Stomach smooth muscle (tissue), 2 donors: Measurements from ENCODE around the gene AKT1S1.
A peak's percentile ranks its signal among the peaks of the same experiment; 100 is the strongest.

Experiments
- H3K27ac ChIP-seq: one replicate; pipeline ENCODE4 v1.7.0; 2013; ENCODE audit warnings: mild to moderate bottlenecking, low read length, inconsistent platforms
- H3K27me3 ChIP-seq, 2 donors: one replicate each; pipeline ENCODE4 v1.7.0; 2013; ENCODE audit warnings: low read length in 2 of 2; ENCODE audit not compliant: insufficient read depth in 2 of 2, control insufficient read depth in 1 of 2
- H3K36me3 ChIP-seq, 2 donors: one replicate each; pipeline ENCODE4 v1.7.0; 2013; ENCODE audit warnings: low read length in 2 of 2; ENCODE audit not compliant: control insufficient read depth in 2 of 2, insufficient read depth in 2 of 2
- H3K4me1 ChIP-seq: one replicate; pipeline ENCODE4 v1.7.0; 2013; ENCODE audit warnings: low read length; ENCODE audit not compliant: control insufficient read depth, insufficient read depth
- H3K4me3 ChIP-seq, 2 donors: one replicate each; pipeline ENCODE4 v1.7.0; 2013; ENCODE audit warnings: low read length in 2 of 2
- H3K9ac ChIP-seq, 2 donors: one replicate each; pipeline ENCODE4 v1.7.0; 2013; ENCODE audit warnings: low read length in 2 of 2, mild to moderate bottlenecking in 1 of 2
- H3K9me3 ChIP-seq, 2 donors: one replicate each; pipeline ENCODE4 v1.7.0; 2013; ENCODE audit warnings: low read length in 2 of 2; ENCODE audit not compliant: control insufficient read depth in 2 of 2
- donor health status: healthy.
- donor health status: Pancreatic carcinoma.

AKT1S1 gene

GRCh38 chr19:49856574-49857021 lies 20.6 kb downstream of the AKT1S1 start:
- H3K4me1 ChIP-seq: peaks cover 24% of the 10 kb centered on the region
- no peaks in the 10 kb centered on the region for H3K9me3 ChIP-seq
- H3K27me3 ChIP-seq: no peaks in the 10 kb centered on the region
- peaks cover 16 to 27% of the 10 kb centered on the region in 2 donors for H3K36me3 ChIP-seq
- no peak overlapping the region for H3K9ac ChIP-seq
- H3K4me3 ChIP-seq: no peak overlapping the region
- H3K27ac ChIP-seq: no peak overlapping the region

GRCh38 chr19:49855676-49856573 lies 21.2 kb downstream of the AKT1S1 start:
- Histone ChIP-seq H3K4me3 (no peak overlapping the region), H3K4me1 (peaks cover 24% of the 10 kb centered on the region), H3K27ac (no peak overlapping the region), H3K9ac (no peak overlapping the region), H3K9me3 (no peaks in the 10 kb centered on the region), H3K27me3 (no peaks in the 10 kb centered on the region), H3K36me3 (peaks cover 16 to 23% of the 10 kb centered on the region in 2 donors)

GRCh38 chr19:49855277-49855675 lies 21.9 kb downstream of the AKT1S1 start:
- Histone ChIP-seq H3K9ac (no peak overlapping the region), H3K4me1 (peaks cover 28% of the 10 kb centered on the region), H3K36me3 (peaks cover 16 to 22% of the 10 kb centered on the region in 2 donors), H3K27me3 (no peaks in the 10 kb centered on the region), H3K27ac (no peak overlapping the region), H3K9me3 (no peaks in the 10 kb centered on the region), H3K4me3 (no peak overlapping the region)

GRCh38 chr19:49854378-49855263 lies 22.5 kb downstream of the AKT1S1 start:
- Histone ChIP-seq H3K9me3 (no peaks in the 10 kb centered on the region), H3K4me3 (no peak overlapping the region), H3K4me1 (peaks cover 32% of the 10 kb centered on the region), H3K36me3 (peaks cover 16 to 20% of the 10 kb centered on the region in 2 donors), H3K27ac (no peak overlapping the region), H3K27me3 (no peaks in the 10 kb centered on the region), H3K9ac (no peak overlapping the region)

- H3K9ac ChIP-seq: no peak overlapping the region
- H3K36me3 ChIP-seq: peaks cover 16 to 20% of the 10 kb centered on the region in 2 donors
- H3K27me3 ChIP-seq: no peaks in the 10 kb centered on the region
- no peak overlapping the region for H3K4me3 ChIP-seq
- H3K4me1 ChIP-seq: peaks cover 32% of the 10 kb centered on the region
- no peaks in the 10 kb centered on the region for H3K9me3 ChIP-seq
- H3K27ac ChIP-seq: no peak overlapping the region
Measured at GRCh38 chr19:49853852-49854377, 23.2 kb downstream of the AKT1S1 start.

- peak overlapping the region in 1 of 2 donors; percentile 30 for H3K9ac ChIP-seq
- H3K27ac ChIP-seq: no peak overlapping the region
Measured at GRCh38 chr19:49852631-49853126, 24.5 kb downstream of the AKT1S1 start.

GRCh38 chr19:49851456-49852259 lies 25.5 kb downstream of the AKT1S1 start:
- Histone ChIP-seq H3K9me3 (no peaks in the 10 kb centered on the region), H3K4me3 (peak overlapping the region; percentile 64 to 90), H3K27me3 (no peaks in the 10 kb centered on the region), H3K36me3 (peaks cover under 1 to 10% of the 10 kb centered on the region in 2 donors), H3K9ac (peak overlapping the region in 1 of 2 donors; percentile 64), H3K4me1 (peaks cover 32% of the 10 kb centered on the region), H3K27ac (no peak overlapping the region)

More at GRCh38 chr19:49852631-49853126, 24.5 kb downstream of the AKT1S1 start:
- no peaks in the 10 kb centered on the region for H3K27me3 ChIP-seq
- H3K4me1 ChIP-seq: peaks cover 32% of the 10 kb centered on the region
- H3K36me3 ChIP-seq: peaks cover 10 to 14% of the 10 kb centered on the region in 2 donors
- no peaks in the 10 kb centered on the region for H3K9me3 ChIP-seq
- peak overlapping the region; percentile 64 to 90 for H3K4me3 ChIP-seq

GRCh38 chr19:49850487-49851342 lies 26.4 kb downstream of the AKT1S1 start, which contains the start of gene PTOV1:
Gene PTOV1, plus strand, starts transcription at chr19:49851159.
- peak within 1 kb of the TSS; percentile 94 for H3K9ac ChIP-seq
- H3K9me3 ChIP-seq: no peaks in the 10 kb centered on the region
- H3K27me3 ChIP-seq: no peaks in the 10 kb centered on the region
- peaks cover 0 to 5% of the 10 kb centered on the region in 2 donors for H3K36me3 ChIP-seq
- peak within 1 kb of the TSS; percentile 90 to 93 for H3K4me3 ChIP-seq
- peaks cover 32% of the 10 kb centered on the region for H3K4me1 ChIP-seq
- H3K27ac ChIP-seq: peak within 1 kb of the TSS; percentile 99

GRCh38 chr19:49850221-49850486 lies 27.0 kb downstream of the AKT1S1 start:
- Histone ChIP-seq H3K4me3 (peak overlapping the region; percentile 65 to 90), H3K27ac (peak overlapping the region; percentile 99), H3K9ac (peak overlapping the region; percentile 57 to 66), H3K36me3 (peaks cover 0 to 2% of the 10 kb centered on the region in 2 donors), H3K27me3 (no peaks in the 10 kb centered on the region), H3K4me1 (peaks cover 32% of the 10 kb centered on the region), H3K9me3 (no peaks in the 10 kb centered on the region)
